MM.1S (cell line): ENCODE results near the gene VRK2.

Source experiments
- EZH2 ChIP-seq: fragments of 300-600 bp; sonication (generic); optimal IDR thresholded peaks from 2 replicates; pipeline ENCODE3; 2017; ENCODE audit warnings: low read depth, mild to moderate bottlenecking, antibody characterized with exemption, low read length, mixed read lengths
- EZH2phosphoT487 ChIP-seq: fragments of 300-600 bp; sonication (generic); IDR thresholded peaks from 2 replicates; pipeline ENCODE4 v1.6.1; 2018; ENCODE audit warnings: antibody characterized with exemption, low read length
- TF ChIP-seq, protein P1 (sequence below): fragments of 300-600 bp; sonication (generic); IDR thresholded peaks from 2 replicates; pipeline ENCODE4 v1.5.1; 2016; ENCODE audit warnings: antibody characterized with exemption, low read length, mixed read lengths

GRCh38 chr2:58180635-58181034 lies 134.0 kb downstream of the VRK2 start:
- TF ChIP-seq, protein P1, sequence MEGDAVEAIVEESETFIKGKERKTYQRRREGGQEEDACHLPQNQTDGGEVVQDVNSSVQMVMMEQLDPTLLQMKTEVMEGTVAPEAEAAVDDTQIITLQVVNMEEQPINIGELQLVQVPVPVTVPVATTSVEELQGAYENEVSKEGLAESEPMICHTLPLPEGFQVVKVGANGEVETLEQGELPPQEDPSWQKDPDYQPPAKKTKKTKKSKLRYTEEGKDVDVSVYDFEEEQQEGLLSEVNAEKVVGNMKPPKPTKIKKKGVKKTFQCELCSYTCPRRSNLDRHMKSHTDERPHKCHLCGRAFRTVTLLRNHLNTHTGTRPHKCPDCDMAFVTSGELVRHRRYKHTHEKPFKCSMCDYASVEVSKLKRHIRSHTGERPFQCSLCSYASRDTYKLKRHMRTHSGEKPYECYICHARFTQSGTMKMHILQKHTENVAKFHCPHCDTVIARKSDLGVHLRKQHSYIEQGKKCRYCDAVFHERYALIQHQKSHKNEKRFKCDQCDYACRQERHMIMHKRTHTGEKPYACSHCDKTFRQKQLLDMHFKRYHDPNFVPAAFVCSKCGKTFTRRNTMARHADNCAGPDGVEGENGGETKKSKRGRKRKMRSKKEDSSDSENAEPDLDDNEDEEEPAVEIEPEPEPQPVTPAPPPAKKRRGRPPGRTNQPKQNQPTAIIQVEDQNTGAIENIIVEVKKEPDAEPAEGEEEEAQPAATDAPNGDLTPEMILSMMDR: no peak
- TF ChIP-seq EZH2 (no peak), EZH2phosphoT487 (no peak)
